Inferior parietal cortex (tissue), 1 donor: ENCODE results near the gene KLF6.
"Not testable (repeated sequence)": the region's sequence is repeated elsewhere in the genome, so short reads cannot be mapped to it uniquely, and the experiment has no call there.

Experiments used
- DNase-seq: peaks from one replicate; pipeline ENCODE4 v3.0.0-alpha.2; 2016; ENCODE audit errors: extremely low spot score

KLF6 gene

GRCh38 chr10:3756360-3756740 is 28.7 kb downstream of the KLF6 start:
- no peak for DNase-seq

GRCh38 chr10:3755440-3756359 is 29.3 kb downstream of the KLF6 start:
- peak; percentile 54 for DNase-seq

GRCh38 chr10:3754727-3755439 is 30.1 kb downstream of the KLF6 start:
- DNase-seq: no peak

- DNase-seq: no peak
These were observed 34.2 kb downstream of the KLF6 start for GRCh38 chr10:3750854-3751253.

- peak; percentile 48 for DNase-seq
These were observed 34.8 kb downstream of the KLF6 start for GRCh38 chr10:3750006-3750816.

- no peak for DNase-seq
These were observed 35.4 kb downstream of the KLF6 start for GRCh38 chr10:3749600-3749999.

- no peak for DNase-seq
These were observed 36.0 kb downstream of the KLF6 start for GRCh38 chr10:3749011-3749410.

GRCh38 chr10:3748484-3748883 is 36.5 kb downstream of the KLF6 start:
- DNase-seq: no peak

GRCh38 chr10:3747984-3748383 is 37.0 kb downstream of the KLF6 start:
- no peak for DNase-seq

- no peak for DNase-seq
These were observed 37.6 kb downstream of the KLF6 start for GRCh38 chr10:3747248-3747960.

- no peak for DNase-seq
These were observed 38.4 kb downstream of the KLF6 start for GRCh38 chr10:3746634-3747033.

GRCh38 chr10:3745521-3745920 is 39.5 kb downstream of the KLF6 start:
- DNase-seq: no peak

GRCh38 chr10:3741688-3742461 is 43.1 kb downstream of the KLF6 start:
- no peak for DNase-seq

GRCh38 chr10:3740157-3740871 is 44.7 kb downstream of the KLF6 start:
- DNase-seq: no peak

- no peak for DNase-seq
These were observed 46.1 kb downstream of the KLF6 start for GRCh38 chr10:3738855-3739350.

- DNase-seq: no peak
These were observed 47.1 kb downstream of the KLF6 start for GRCh38 chr10:3737864-3738263.

- no peak for DNase-seq
These were observed 49.8 kb downstream of the KLF6 start for GRCh38 chr10:3735175-3735574.

GRCh38 chr10:3734111-3734510 is 50.9 kb downstream of the KLF6 start:
- no peak for DNase-seq

GRCh38 chr10:3732183-3732582 is 52.8 kb downstream of the KLF6 start:
- not testable (repeated sequence) for DNase-seq
